Stimulated activated CD8-positive, alpha-beta memory T cell treated with anti-CD3 and anti-CD28 coated beads, Interleukin-2, amount 100 ng/mL, for 1 hour (primary cell): Measurements from ENCODE around the gene EIF2D.

Source experiments
- DNase-seq, 2 donors: peaks; one replicate each; pipeline ENCODE4 v3.0.0-alpha.2; 2020; ENCODE audit warnings: low read depth in 2 of 2

The EIF2D gene

DNA sequence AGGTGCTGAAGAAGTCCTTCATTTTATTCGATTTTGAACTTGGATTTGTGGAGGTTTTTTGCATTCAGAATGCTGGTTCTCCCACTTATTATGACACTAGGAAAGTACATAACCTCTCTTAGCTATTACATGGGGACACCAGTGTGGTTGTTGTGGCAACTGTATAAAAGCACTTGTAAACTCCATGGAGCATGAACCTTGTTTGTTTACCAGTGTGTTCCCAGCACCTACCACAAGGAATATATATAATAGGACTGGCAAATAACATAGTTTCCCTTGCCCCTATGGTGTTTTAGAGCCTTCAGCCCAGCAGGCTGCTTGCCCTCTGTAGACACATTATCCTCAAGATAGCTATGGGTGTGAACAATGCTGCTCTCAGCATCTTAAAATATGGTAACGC is 61.8 kb downstream of the EIF2D start:
- no peak for DNase-seq

DNA sequence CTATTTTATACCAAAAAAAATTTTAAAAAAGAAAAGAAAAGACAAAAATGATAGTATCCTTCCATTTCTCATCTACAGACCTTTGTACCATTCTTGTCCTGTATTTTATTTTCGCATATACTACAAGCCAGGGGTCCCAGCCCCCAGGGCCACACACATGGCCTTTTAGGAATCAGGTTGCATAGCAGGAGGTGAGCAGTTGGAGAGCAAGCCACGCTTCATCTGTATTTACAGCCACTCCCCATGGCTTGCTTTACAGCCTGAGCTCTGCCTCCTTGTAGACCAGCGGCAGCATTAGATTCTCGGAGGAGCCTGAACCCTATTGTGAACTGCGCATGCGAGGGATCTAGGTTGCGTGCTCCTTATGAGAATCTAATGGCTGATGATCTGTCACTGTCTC is 65.2 kb downstream of the EIF2D start:
- no peak for DNase-seq

DNA sequence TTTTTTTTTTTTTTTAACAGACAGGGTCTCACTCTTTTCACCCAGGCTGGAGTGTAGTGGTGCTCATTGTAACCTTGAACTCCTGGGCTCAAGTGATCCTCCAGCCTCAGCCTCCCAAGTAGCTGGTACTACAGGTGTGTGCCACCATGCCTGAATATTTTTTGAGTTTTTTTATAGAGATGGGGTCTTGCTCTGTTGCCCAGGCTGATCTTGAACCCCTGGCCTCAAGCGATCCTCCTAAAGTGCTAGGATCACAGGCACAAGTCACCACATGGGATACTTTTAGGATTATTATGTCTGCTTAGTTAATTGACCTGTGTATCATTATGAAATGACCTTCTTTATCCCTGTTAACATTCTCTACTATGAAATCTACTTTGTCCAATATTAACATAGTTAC is 66.9 kb downstream of the EIF2D start:
- no peak for DNase-seq

DNA sequence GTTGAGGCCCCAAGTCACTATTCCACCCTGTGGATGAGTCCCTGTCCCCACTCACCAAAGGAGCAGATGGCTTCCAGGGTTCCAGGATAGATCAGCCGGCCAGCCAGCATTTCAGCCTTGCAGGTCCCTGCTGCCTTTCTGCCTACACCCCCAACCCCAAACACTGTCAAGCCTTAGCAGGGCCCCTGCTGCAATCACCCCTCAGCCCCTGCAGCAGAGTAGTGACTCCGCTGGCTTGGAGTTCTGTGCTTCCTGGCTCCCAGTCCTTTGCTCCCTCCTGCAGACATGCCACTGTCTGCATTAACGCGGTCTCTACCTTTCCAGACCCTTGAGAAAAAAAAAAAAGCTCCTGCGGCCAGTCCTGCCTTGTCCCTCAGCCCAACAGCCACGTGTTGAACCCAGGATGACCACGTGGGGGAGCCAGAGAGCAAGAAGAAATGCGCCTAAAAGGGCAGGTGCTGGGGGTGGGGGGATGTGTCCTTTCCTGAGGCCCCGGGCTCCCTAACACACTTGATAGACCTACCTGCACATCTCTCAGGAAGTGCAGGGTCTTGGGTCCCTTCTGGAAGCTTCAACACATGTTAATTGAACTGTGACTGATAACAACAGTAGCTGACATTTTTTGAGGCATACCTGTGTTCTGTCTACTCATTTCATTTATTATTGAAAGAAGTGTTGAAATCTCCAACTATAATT is 67.6 kb downstream of the EIF2D start:
- peak; percentile 62 to 63 for DNase-seq
